NB4 (cell line): ENCODE measurements around the gene LCMT1.
A peak's percentile ranks its signal among the peaks of the same experiment; 100 is the strongest.

Experiments
- DNase-seq: peaks from one replicate; pipeline ENCODE4 v3.0.0; 2010; ENCODE audit warnings: low read depth
- H3K4me3 ChIP-seq: one replicate; pipeline ENCODE4 v1.5.1; 2011; ENCODE audit warnings: mild to moderate bottlenecking, low read depth, low read length, moderate library complexity
- MYC ChIP-seq: IDR thresholded peaks from 2 replicates; pipeline ENCODE4 v1.6.1; 2011; ENCODE audit warnings: low read depth, low read length
- POLR2A ChIP-seq: IDR thresholded peaks from 2 replicates; pipeline ENCODE4 v1.6.1; 2011; ENCODE audit warnings: mild to moderate bottlenecking; ENCODE audit not compliant: insufficient read length; ENCODE audit errors: extremely low read depth
- TF ChIP-seq, protein P1 (sequence below): IDR thresholded peaks from one replicate; pipeline ENCODE4 v1.5.1; 2012; ENCODE audit warnings: low read depth, low read length
- TF ChIP-seq, protein P2 (sequence below): IDR thresholded peaks from 2 replicates; pipeline ENCODE4 v1.6.1; 2011; ENCODE audit warnings: low read depth, low read length

LCMT1 gene

DNA sequence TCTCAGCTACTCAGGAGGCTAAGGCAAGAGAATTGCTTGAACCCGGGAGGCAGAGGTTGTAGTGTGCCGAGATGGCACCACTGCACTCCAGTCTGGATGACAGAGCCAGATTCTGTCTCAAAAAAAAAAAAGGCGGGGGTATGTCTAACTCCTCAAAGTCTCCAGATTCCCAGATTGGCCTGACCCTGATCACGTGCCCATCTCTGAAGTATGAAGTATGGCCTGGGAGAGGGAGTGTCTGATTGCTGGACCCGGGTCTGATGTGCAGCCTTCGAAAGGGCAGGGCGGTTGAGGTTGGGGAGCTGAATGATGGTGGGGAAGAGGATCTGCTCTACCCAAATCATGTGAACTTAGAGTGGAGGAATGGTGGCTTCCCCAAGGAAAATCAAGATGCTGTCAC is 87.9 kb downstream of the LCMT1 start:
- DNase-seq = no peak
- no peak overlapping the region for H3K4me3 ChIP-seq
- TF ChIP-seq POLR2A = no peak
- TF ChIP-seq MYC = no peak
- TF ChIP-seq, protein P1, sequence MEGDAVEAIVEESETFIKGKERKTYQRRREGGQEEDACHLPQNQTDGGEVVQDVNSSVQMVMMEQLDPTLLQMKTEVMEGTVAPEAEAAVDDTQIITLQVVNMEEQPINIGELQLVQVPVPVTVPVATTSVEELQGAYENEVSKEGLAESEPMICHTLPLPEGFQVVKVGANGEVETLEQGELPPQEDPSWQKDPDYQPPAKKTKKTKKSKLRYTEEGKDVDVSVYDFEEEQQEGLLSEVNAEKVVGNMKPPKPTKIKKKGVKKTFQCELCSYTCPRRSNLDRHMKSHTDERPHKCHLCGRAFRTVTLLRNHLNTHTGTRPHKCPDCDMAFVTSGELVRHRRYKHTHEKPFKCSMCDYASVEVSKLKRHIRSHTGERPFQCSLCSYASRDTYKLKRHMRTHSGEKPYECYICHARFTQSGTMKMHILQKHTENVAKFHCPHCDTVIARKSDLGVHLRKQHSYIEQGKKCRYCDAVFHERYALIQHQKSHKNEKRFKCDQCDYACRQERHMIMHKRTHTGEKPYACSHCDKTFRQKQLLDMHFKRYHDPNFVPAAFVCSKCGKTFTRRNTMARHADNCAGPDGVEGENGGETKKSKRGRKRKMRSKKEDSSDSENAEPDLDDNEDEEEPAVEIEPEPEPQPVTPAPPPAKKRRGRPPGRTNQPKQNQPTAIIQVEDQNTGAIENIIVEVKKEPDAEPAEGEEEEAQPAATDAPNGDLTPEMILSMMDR = no peak
- TF ChIP-seq, protein P2, sequence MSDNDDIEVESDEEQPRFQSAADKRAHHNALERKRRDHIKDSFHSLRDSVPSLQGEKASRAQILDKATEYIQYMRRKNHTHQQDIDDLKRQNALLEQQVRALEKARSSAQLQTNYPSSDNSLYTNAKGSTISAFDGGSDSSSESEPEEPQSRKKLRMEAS = no peak

DNA sequence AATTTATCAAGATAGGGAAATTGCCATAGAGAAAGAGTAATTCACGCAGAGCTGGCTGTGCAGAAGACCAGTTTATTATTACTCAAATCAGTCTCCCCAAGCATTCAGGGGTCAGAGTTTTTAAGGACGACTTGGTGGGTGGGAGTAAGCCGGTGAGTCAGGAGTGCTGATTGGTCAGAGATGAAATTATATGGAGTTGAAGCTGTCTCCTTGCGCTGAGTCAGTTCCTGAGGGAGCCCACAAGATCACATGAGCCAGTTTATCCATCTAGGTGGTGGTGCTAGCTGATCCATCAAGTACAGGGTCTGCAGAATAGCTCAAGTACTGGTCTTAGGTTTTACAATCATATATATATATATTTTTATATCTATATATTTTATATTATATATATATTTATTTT is 99.2 kb downstream of the LCMT1 start:
- H3K4me3 ChIP-seq = no peak overlapping the region
- DNase-seq = peak; percentile 93
- TF ChIP-seq MYC = no peak
- TF ChIP-seq, protein P1 = no peak
- TF ChIP-seq, protein P2 = peak; percentile 37; the same call in 1 of the 2 replicates
- no peak for TF ChIP-seq POLR2A

DNA sequence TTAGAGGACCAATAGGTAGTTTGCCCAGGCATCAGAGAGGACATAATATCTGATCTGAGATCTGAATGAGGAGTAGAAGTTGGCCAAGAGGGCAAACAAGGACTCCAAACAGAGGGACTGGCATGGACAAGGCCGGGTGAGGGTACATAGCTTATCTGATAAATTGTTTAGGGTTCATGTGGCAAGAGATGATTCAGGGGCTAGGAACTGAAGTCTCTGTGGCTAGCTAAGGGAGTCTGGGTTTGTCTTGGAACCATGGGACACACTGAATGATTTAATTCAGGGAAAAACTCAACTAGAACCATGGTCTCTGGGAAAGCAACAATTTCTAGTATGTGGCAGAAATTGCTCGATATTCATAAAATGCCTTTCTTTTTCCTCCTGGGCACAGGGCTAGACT is 101.1 kb downstream of the LCMT1 start:
- DNase-seq = no peak
- TF ChIP-seq MYC = no peak
- TF ChIP-seq, protein P2 = no peak
- TF ChIP-seq, protein P1 = no peak
- TF ChIP-seq POLR2A = no peak
- no peak overlapping the region for H3K4me3 ChIP-seq

DNA sequence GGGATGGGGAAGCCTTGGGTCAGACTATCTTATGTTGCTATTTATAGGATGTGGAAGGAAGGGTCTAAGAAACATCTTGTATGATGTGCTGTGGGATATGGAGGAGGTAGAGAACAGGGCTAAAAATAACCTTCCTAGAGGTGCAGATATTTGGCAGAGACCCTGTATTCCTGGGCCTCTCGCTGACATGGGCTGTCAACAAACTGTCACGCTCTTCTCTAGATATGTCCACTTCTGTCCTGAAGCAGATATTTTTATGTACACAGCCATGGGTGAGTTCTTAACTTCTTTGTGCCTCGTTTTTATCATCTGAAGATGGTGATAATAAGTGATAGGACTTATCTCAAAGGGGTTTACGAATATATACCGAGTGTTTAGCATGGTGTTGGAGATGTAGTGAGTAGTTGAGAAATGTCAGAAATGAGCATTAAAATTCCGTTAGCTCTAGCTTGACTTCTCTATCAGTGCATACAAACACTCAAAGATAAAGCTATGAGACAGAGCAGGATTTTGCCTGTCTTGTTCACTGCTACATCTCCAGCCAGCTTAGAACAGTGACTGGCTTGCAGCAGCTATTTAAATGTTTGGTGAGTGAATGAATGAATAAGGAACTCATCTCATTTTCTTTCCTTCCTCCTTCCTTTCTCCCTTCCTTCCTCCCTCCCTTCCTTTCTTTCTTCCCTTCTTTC is 102.3 kb downstream of the LCMT1 start:
- no peak for DNase-seq
- no peak overlapping the region for H3K4me3 ChIP-seq
- no peak for TF ChIP-seq POLR2A
- TF ChIP-seq, protein P1 = no peak
- no peak for TF ChIP-seq MYC

DNA sequence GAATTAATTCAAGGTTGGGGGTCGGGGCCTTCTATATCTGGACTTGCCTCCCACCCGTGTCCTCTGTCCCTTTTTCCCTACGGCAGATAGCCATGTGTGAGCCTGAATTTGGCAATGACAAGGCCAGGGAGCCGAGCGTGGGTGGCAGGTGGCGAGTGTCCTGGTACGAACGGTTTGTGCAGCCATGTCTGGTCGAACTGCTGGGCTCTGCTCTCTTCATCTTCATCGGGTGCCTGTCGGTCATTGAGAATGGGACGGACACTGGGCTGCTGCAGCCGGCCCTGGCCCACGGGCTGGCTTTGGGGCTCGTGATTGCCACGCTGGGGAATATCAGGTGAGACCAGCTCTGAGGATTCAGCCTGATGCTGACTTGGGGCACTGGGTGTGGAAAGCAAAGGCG is 105.6 kb downstream of the LCMT1 start:
- TF ChIP-seq MYC = no peak
- TF ChIP-seq, protein P1 = no peak
- no peak for TF ChIP-seq POLR2A
- TF ChIP-seq, protein P2 = no peak
- no peak overlapping the region for H3K4me3 ChIP-seq
- DNase-seq = no peak

DNA sequence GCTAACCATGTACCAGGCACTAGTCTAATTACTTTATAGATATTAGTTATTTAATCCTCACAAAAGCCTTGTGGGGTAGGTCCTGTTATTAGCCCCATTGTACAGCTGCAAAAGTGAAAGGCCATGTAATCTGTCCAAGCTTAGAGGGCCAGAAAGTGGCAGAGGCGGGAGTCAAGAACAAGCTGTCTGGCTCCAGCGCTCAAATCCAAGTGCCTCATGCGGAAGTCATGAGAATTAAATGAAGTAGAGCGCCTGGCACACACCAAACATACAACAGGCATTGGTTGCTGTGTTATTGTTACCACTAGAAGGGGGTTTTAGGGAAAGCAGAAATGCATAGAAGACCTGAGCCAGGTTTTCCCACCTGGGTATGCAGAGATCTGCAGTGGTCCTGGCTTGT is 106.4 kb downstream of the LCMT1 start:
- no peak for DNase-seq

More for the DNA sequence above, 106.4 kb downstream of the LCMT1 start:
- TF ChIP-seq, protein P1 = no peak
- no peak for TF ChIP-seq MYC
- TF ChIP-seq POLR2A = no peak
- TF ChIP-seq, protein P2 = no peak
- no peak overlapping the region for H3K4me3 ChIP-seq
